GM19463 (cell line): ENCODE data around the gene SDK1.
"Not testable (repeated sequence)": the region's sequence is repeated elsewhere in the genome, so short reads cannot be mapped to it uniquely, and the experiment has no call there.

ENCODE experiments used
- ATAC-seq: cut with Tn5 transposase; IDR thresholded peaks from one replicate; pipeline ENCODE4 v1.9.1; 2021; ENCODE audit warnings: mild to moderate bottlenecking, moderate library complexity; ENCODE audit not compliant: unreplicated experiment

Gene SDK1

GRCh38 chr7:4085937-4086691 is 785.1 kb downstream of the SDK1 start:
- no peak for ATAC-seq

DNA sequence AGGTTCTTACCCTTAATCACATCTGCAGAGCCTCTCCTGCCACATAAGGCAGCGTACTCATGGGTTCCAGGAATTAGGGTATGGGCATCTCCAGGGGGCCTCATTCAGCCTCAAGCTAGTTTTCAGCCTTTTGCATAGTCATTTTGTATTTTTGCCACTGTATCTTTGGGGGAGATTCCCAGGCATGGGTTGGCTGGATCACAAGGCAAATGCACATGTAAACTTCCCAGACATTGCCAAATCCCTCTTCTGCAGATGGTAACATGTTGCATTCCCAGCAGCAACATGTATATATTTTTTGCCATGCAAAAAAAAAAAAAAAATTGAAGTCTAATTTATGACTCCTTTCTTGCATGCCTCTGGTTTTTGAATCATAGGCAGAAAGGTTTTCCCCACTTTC is 785.7 kb downstream of the SDK1 start:
- ATAC-seq, result no peak

GRCh38 chr7:4091767-4092166 is 790.7 kb downstream of the SDK1 start:
- no peak for ATAC-seq

- no peak for ATAC-seq
Measured at GRCh38 chr7:4093035-4093434, 792.0 kb downstream of the SDK1 start.

GRCh38 chr7:4093483-4093882 is 792.4 kb downstream of the SDK1 start:
- no peak for ATAC-seq

DNA sequence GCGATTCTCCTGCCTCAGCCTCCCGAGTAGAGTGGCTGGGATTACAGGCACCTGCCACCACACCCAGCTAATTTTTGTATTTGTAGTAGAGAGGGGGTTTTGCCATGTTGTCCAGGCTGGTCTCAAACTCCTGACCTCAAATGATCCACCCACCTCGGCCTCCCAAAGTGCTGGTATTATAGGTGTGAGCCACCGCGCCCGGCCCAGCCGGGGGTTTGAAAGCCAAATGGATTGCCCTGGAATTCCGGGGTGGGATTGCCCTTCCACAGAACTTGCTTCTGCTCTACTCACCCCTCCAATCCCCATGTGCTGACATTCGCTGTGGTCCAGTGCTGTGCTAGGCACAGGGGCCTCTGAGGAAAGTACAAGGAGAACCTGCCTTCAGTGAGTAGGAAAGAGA is 793.1 kb downstream of the SDK1 start:
- not testable (repeated sequence) for ATAC-seq

DNA sequence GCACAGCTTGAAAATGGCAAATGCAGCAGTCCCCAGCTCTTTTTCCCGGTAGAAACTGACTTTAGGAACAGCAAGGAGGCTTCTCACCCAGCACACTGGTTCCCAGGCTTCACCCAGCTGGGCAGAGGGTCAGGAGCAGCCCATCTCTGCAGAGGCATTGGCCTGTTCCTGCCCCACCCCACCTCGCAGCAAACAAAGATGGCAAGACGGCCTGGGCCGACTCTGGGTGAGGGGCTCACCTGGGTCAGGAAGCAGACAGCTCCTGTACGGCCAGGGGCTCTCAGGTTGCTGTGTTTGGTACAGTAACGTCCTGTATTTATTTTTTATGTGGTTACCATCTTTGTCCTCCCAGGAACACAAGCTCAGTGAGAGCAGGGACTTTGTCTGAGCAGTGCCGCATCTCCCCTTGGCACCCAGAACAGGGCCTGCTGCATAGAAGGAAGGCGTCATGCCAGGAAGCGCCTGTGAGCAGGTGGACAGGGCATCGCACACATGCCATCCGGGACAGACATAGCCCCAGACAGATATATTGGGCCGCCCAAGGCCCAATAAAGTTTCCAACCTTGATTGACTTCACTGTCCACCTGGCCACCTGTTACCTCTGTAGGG is 796.1 kb downstream of the SDK1 start:
- ATAC-seq, result no peak

DNA sequence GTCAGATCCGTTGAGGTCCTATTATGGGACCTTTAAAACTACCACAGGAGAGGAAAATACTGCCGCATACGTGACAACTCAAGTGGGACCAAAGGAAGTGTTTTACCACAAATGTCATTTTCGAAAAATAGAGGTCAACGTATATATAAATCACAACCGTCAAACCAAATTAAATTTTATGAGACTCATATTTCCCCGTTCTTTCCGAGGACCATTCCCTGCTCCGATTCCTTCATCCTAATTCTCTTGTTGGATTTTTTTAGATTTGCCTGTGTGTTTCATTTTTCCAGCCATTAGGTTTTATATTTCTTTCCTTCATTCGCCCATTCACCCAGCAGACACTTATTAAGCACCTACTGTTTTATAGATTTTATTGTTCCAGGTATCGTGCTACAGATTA is 797.1 kb downstream of the SDK1 start:
- no peak for ATAC-seq

- ATAC-seq, result no peak
Measured at GRCh38 chr7:4099651-4100050, 798.6 kb downstream of the SDK1 start.

DNA sequence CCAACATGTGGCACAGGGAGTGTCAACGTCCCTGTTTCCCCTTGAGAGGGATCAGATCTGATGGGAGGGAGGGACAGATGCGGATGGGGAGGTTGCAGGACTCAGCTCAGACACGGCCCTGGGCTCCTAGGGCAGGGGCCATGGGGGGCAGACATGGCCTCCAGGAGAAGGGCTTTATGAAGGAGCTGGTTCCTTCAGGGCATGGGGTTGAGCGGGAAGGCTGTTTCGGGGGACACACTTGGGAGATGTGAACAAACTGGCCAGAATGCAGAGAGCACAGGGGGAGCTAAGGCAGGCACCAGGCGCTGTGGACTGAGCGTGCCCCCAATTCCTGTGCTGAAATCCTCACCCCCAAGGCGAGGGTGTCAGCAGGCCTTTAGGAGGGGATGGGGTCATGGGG is 799.1 kb downstream of the SDK1 start:
- ATAC-seq, result no peak

- ATAC-seq, result no peak
Measured at GRCh38 chr7:4100691-4101090, 799.6 kb downstream of the SDK1 start.

DNA sequence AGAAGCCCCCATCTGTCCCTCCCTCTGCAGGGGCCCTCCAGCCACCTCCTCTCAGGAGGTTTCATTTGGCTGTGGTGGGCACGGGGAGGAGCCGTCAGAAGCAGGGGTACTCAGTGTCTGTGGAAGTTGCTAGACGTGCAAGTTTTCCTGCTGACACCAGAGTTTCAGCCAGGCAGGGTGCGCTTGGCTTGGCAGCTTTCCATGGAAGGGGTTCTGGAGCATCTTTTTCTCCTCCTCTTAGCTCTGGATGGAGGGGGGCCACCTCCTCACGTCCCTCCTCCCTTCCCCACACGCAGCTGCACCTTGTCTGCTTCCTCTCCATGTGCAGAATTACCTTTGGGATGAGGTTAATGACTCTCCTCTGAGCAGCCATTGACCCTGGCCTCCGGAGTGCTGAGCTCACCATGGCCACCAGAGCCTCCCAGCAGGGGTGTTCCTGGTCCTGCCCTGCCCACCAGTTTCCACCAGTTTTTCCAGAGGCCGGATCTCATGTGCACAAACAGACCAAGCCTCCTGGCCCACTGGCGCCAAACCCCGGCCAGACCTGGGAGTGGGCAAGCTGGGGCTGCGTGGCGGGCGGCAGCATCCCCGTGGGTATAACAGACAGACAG is 801.3 kb downstream of the SDK1 start:
- ATAC-seq, result no peak

GRCh38 chr7:4103352-4104091 is 802.5 kb downstream of the SDK1 start:
- ATAC-seq, result no peak

GRCh38 chr7:4107839-4108238 is 806.8 kb downstream of the SDK1 start:
- ATAC-seq, result no peak

DNA sequence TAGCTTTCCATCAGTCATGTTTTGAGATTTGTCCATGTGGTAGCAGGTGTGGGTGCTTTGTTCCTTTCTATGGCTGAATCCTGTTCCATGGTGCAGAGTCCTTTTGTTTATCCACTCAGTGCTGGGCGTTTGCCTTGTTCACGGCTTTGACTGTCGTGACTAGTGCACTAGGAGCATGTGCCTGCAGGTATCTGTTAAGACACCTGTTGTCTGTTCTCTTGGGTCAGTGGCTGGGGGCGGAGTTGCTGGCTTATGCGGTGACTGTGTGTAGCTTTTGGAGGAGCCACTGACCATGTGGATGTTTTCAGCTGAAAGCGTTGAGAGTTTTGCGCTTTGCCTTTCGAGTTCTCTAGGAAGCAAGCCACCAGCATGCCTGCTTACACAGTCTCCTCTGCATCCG is 807.9 kb downstream of the SDK1 start:
- ATAC-seq, result no peak

- ATAC-seq, result no peak
Measured at GRCh38 chr7:4109481-4110110, 808.5 kb downstream of the SDK1 start.

- no peak for ATAC-seq
Measured at GRCh38 chr7:4110438-4110837, 809.4 kb downstream of the SDK1 start.

DNA sequence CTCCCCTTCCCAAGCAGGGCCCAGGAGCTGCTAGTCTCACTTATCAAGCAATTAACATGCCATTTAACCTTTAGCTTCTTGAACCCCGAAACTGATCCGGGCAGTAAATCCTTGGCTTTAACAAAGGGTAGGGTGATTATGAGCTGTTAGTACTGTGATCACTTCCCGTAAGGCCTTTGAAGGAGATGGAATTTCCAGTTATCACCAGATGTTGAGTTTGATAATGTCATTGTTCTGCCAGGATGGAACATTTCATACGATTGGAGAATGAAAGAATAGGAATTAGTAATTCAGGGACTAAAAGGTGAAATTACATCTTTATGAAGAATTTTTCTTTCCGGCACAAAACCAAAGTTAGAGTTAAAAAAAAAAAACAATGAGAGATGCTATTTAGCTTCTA is 810.1 kb downstream of the SDK1 start:
- no peak for ATAC-seq

DNA sequence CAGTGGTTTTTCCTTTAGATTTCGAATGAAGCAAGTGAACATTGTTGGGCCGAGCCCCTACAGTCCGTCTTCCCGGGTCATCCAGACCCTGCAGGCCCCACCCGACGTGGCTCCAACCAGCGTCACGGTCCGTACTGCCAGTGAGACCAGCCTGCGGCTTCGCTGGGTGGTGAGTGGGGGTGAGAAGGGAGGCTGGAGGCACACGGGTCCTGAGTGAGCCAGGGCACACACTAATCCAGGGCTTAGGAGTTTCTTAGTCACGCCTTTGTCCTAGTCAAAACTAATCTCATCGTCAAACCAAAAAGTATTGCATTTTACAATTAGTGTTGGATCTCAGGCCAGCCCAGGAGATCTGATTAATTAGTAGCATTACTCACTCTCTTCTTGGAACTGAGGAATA is 812.2 kb downstream of the SDK1 start:
- no peak for ATAC-seq

DNA sequence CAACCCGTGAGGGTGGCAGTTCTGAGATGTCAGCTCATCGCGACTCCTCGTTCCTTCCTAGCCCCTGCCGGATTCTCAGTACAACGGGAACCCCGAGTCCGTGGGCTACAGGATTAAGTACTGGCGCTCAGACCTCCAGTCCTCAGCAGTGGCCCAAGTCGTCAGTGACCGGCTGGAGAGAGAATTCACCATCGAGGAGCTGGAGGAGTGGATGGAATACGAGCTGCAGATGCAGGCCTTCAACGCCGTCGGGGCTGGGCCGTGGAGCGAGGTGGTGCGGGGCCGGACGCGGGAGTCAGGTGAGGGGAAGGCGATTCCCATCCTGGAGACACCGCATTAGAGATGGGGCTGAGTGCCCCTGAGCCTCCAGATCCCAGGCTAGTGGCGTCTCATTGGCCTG is 812.9 kb downstream of the SDK1 start:
- ATAC-seq, result no peak

DNA sequence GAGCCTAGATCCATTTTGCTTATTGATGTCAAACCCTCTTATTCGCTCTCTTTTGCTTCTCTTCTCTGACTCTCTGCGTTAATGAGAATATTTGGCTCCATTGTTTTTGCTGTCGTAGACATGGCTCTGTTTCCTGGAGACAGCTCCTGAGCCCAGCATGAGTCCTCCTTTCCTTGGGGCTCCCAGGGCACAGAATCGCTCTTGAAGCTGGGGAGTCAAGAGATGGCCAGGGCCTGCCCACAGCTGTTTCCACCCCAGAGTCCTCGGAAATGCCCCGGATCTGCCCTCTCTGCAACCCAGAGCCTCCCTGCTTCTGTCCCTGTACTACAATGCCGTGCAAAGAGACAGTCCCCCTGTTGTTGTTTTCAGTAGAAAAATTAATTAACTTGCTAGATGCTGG is 814.4 kb downstream of the SDK1 start:
- no peak for ATAC-seq
